Neural cell (in vitro differentiated cells): ENCODE data around the gene TAF3. TPM values are rescaled to one million over a fixed set of nuclear protein-coding genes. Genes with fewer than 3 reads are reported as not detected.

Experiments used
- H2AFZ ChIP-seq: fragments of 200-600, 300-800 bp; sonication (generic), shearing (Covaris generic); 2 replicates; pipeline ENCODE4 v1.6.0; 2014; ENCODE audit warnings: low read depth, mild to moderate bottlenecking, antibody characterized with exemption, low read length, moderate library complexity
- H3F3A ChIP-seq: fragments of 200-600 bp; shearing (Covaris generic); 2 replicates; pipeline ENCODE4 v1.6.1; 2016; ENCODE audit warnings: mild to moderate bottlenecking, moderate library complexity, mixed read lengths, antibody characterized with exemption, low read length; ENCODE audit not compliant: insufficient read depth, poor library complexity, severe bottlenecking
- H3K27ac ChIP-seq: fragments of 200-600, 300-800 bp; sonication (generic), shearing (Covaris generic); 2 replicates; pipeline ENCODE4 v1.5.1; 2014; ENCODE audit warnings: mild to moderate bottlenecking, low read length, moderate library complexity
- H3K27me3 ChIP-seq: fragments of 300-800, 200-600 bp; sonication (generic), shearing (Covaris generic); 2 replicates; pipeline ENCODE4 v1.6.0; 2014; ENCODE audit warnings: mild to moderate bottlenecking, low read depth, low read length, moderate library complexity; ENCODE audit not compliant: insufficient read depth
- H3K36me3 ChIP-seq: fragments of 300-800, 200-600 bp; sonication (generic), shearing (Covaris generic); 2 replicates; pipeline ENCODE4 v1.5.1; 2014; ENCODE audit warnings: mild to moderate bottlenecking, antibody characterized with exemption, low read length, moderate library complexity; ENCODE audit not compliant: insufficient read depth
- H3K4me2 ChIP-seq: fragments of 300-800, 200-600 bp; sonication (generic), shearing (Covaris generic); 2 replicates; pipeline ENCODE4 v1.6.0; 2014; ENCODE audit warnings: mild to moderate bottlenecking, low read length
- H3K4me3 ChIP-seq: fragments of 300-800, 200-600 bp; sonication (generic), shearing (Covaris generic); 2 replicates; pipeline ENCODE4 v1.5.1; 2014; ENCODE audit warnings: mild to moderate bottlenecking, low read length, moderate library complexity
- H3K79me2 ChIP-seq: fragments of 200-600 bp; shearing (Covaris generic); replicated peaks from 2 replicates; pipeline ENCODE4 v1.6.0; 2014; ENCODE audit warnings: mild to moderate bottlenecking, low read length, moderate library complexity; ENCODE audit not compliant: insufficient read depth
- H3K9ac ChIP-seq: fragments of 300-800, 200-600 bp; sonication (generic), shearing (Covaris generic); 2 replicates; pipeline ENCODE4 v1.6.1; 2016; ENCODE audit warnings: mild to moderate bottlenecking, low read length, mixed read lengths
- H3K9me2 ChIP-seq: fragments of 200-600 bp; shearing (Covaris generic); 2 replicates; pipeline ENCODE4 v1.6.1; 2016; ENCODE audit warnings: mild to moderate bottlenecking, low read length, mixed read lengths; ENCODE audit not compliant: insufficient read depth
- H3K9me3 ChIP-seq: fragments of 200-600, 300-800 bp; sonication (generic), shearing (Covaris generic); 2 replicates; pipeline ENCODE4 v1.6.1; 2016; ENCODE audit warnings: mild to moderate bottlenecking, mixed run types, low read length, moderate library complexity, mixed read lengths
- H4K20me1 ChIP-seq: fragments of 200-600 bp; shearing (Covaris generic); 2 replicates; pipeline ENCODE4 v1.6.1; 2016; ENCODE audit warnings: mild to moderate bottlenecking, mixed run types; ENCODE audit not compliant: insufficient read depth
- EP300 ChIP-seq: fragments of 450-650 bp; conservative IDR thresholded peaks from 2 replicates; pipeline ENCODE4 v1.6.1; 2014; ENCODE audit warnings: antibody characterized with exemption, mild to moderate bottlenecking, moderate library complexity; ENCODE audit not compliant: poor library complexity, severe bottlenecking
- EZH2 ChIP-seq: fragments of 200-600, 300-800 bp; shearing (Covaris generic), sonication (generic); IDR thresholded peaks from 2 replicates; pipeline ENCODE4 v1.6.1; 2014; ENCODE audit warnings: antibody characterized with exemption, low read length, borderline replicate concordance, mild to moderate bottlenecking; ENCODE audit not compliant: insufficient read depth, poor library complexity, severe bottlenecking
- MXI1 ChIP-seq: fragments of 450-650 bp; conservative IDR thresholded peaks from 2 replicates; pipeline ENCODE4 v1.6.1; 2014; ENCODE audit warnings: antibody characterized with exemption, mild to moderate bottlenecking; ENCODE audit not compliant: poor library complexity, severe bottlenecking
- POLR2AphosphoS5 ChIP-seq: IDR thresholded peaks from 2 replicates; pipeline ENCODE4 v1.6.1; 2012
- RAD21 ChIP-seq: fragments of 450-650 bp; conservative IDR thresholded peaks from 2 replicates; pipeline ENCODE4 v1.6.1; 2014; ENCODE audit warnings: antibody characterized with exemption, mild to moderate bottlenecking, moderate library complexity
- SMC3 ChIP-seq: fragments of 450-650 bp; conservative IDR thresholded peaks from 2 replicates; pipeline ENCODE4 v1.6.1; 2014; ENCODE audit warnings: antibody characterized with exemption, mild to moderate bottlenecking, moderate library complexity; ENCODE audit not compliant: poor library complexity
- TAF1 ChIP-seq: IDR thresholded peaks from 2 replicates; pipeline ENCODE4 v1.6.1; 2012; ENCODE audit warnings: low read depth
- polyA plus RNA-seq: library from polyadenylated mRNA; depleted of rRNA; stranded (reverse); fragments of >200 nt; gene quantifications from 2 replicates; pipeline ENCODE4 v1.2.3, GENCODE V29; 2014
- TF ChIP-seq, protein P1 (sequence below): IDR thresholded peaks from 2 replicates; pipeline ENCODE4 v1.6.1; 2012; ENCODE audit warnings: borderline replicate concordance
- TF ChIP-seq, protein P2 (sequence below): fragments of 450-650 bp; IDR thresholded peaks from 2 replicates; pipeline ENCODE4 v1.5.1; 2014; ENCODE audit warnings: antibody characterized with exemption, mild to moderate bottlenecking, moderate library complexity; ENCODE audit not compliant: poor library complexity, severe bottlenecking

TAF3 gene
- polyA plus RNA-seq, 1 donor from 2014 or later = 2.0 TPM

DNA sequence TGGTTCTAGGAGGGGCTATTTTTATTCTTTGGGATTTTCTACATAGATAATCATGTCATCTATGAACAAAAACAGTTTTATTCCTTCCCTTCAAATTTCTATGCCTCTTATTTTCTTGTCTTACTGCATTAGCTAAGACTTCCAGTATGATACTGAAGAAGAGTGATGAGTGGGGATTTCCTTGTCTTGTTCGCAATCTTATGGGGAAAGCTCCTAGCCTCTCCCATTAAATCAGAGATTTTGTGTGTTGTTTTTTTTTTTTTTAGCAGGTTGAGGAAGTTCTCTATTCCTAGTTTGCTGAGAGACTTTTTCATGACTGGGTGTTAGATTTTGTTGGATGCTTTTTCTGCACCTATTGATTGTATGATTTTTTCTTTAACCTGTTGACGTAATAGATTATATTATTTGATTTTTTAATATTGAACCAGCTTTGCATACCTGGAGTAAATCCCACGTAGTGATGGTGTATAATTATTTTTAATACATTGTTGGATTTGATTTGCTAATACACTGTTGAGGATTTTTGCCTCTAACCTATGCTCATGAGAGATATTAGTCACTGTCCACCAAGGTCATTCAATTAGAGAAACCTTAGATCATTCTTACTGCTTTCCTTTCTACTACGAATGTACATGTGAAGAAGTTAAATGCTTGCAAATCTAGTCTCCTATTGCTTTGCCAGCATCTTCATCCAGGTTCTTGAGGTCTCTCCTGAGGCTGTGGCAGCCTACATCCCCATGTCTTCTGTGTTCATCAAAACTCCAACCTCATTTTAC lies 23.9 kb upstream of the TAF3 start:
- H3K36me3 ChIP-seq = peaks cover 7% of the 10 kb centered on the region
- H4K20me1 ChIP-seq = peaks cover 4% of the 10 kb centered on the region
- peaks cover 60% of the 10 kb centered on the region for H3K79me2 ChIP-seq
- TF ChIP-seq RAD21 (no peak), TAF1 (no peak), POLR2AphosphoS5 (no peak), SMC3 (no peak), EP300 (no peak), MXI1 (no peak), EZH2 (no peak)
- TF ChIP-seq, protein P1, sequence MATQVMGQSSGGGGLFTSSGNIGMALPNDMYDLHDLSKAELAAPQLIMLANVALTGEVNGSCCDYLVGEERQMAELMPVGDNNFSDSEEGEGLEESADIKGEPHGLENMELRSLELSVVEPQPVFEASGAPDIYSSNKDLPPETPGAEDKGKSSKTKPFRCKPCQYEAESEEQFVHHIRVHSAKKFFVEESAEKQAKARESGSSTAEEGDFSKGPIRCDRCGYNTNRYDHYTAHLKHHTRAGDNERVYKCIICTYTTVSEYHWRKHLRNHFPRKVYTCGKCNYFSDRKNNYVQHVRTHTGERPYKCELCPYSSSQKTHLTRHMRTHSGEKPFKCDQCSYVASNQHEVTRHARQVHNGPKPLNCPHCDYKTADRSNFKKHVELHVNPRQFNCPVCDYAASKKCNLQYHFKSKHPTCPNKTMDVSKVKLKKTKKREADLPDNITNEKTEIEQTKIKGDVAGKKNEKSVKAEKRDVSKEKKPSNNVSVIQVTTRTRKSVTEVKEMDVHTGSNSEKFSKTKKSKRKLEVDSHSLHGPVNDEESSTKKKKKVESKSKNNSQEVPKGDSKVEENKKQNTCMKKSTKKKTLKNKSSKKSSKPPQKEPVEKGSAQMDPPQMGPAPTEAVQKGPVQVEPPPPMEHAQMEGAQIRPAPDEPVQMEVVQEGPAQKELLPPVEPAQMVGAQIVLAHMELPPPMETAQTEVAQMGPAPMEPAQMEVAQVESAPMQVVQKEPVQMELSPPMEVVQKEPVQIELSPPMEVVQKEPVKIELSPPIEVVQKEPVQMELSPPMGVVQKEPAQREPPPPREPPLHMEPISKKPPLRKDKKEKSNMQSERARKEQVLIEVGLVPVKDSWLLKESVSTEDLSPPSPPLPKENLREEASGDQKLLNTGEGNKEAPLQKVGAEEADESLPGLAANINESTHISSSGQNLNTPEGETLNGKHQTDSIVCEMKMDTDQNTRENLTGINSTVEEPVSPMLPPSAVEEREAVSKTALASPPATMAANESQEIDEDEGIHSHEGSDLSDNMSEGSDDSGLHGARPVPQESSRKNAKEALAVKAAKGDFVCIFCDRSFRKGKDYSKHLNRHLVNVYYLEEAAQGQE = no peak
- TF ChIP-seq, protein P2, sequence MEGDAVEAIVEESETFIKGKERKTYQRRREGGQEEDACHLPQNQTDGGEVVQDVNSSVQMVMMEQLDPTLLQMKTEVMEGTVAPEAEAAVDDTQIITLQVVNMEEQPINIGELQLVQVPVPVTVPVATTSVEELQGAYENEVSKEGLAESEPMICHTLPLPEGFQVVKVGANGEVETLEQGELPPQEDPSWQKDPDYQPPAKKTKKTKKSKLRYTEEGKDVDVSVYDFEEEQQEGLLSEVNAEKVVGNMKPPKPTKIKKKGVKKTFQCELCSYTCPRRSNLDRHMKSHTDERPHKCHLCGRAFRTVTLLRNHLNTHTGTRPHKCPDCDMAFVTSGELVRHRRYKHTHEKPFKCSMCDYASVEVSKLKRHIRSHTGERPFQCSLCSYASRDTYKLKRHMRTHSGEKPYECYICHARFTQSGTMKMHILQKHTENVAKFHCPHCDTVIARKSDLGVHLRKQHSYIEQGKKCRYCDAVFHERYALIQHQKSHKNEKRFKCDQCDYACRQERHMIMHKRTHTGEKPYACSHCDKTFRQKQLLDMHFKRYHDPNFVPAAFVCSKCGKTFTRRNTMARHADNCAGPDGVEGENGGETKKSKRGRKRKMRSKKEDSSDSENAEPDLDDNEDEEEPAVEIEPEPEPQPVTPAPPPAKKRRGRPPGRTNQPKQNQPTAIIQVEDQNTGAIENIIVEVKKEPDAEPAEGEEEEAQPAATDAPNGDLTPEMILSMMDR = no peak
- H3K9me3 ChIP-seq = no peaks in the 10 kb centered on the region
- no peak overlapping the region for H3K9ac ChIP-seq
- H3K27me3 ChIP-seq = no peaks in the 10 kb centered on the region
- H2AFZ ChIP-seq = no peak overlapping the region
- no peaks in the 10 kb centered on the region for H3K9me2 ChIP-seq
- no peak overlapping the region for H3K4me3 ChIP-seq
- no peaks in the 10 kb centered on the region for H3F3A ChIP-seq
- no peak overlapping the region for H3K27ac ChIP-seq
- no peak overlapping the region for H3K4me2 ChIP-seq

DNA sequence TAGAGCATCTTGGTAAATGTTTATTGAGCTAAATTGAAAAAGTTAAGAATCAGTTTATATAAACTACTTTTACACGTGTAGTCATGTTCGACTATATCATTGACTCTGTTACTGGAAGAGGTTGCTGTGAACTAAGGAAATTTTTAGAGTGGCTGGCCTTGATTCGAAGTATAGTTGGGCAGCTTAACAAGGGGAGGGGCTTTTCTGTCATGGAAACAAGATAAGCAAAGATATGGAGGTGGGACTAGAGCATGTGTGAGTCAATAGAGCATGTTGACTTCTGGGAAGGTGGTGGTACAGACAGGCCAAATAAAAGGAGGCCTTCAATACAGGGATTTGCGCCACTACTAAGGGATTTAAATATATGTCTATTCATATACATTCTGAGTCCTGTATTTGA lies 22.7 kb upstream of the TAF3 start:
- TF ChIP-seq RAD21 (no peak), MXI1 (no peak), EZH2 (no peak), EP300 (no peak), SMC3 (no peak), TAF1 (no peak), POLR2AphosphoS5 (no peak)
- TF ChIP-seq, protein P2 = no peak
- TF ChIP-seq, protein P1 = no peak
- H3K9me2 ChIP-seq = no peaks in the 10 kb centered on the region
- H3K27ac ChIP-seq = no peak overlapping the region
- no peak overlapping the region for H3K9ac ChIP-seq
- H3K9me3 ChIP-seq = no peaks in the 10 kb centered on the region
- H3K36me3 ChIP-seq = peaks cover 7% of the 10 kb centered on the region
- no peaks in the 10 kb centered on the region for H3F3A ChIP-seq
- no peak overlapping the region for H2AFZ ChIP-seq
- no peaks in the 10 kb centered on the region for H3K27me3 ChIP-seq
- no peak overlapping the region for H3K4me3 ChIP-seq
- no peak overlapping the region for H3K4me2 ChIP-seq
- peaks cover 4% of the 10 kb centered on the region for H4K20me1 ChIP-seq
- peaks cover 48% of the 10 kb centered on the region for H3K79me2 ChIP-seq
